Fibroblast of mammary gland (primary cell): ENCODE data around the gene RTN4IP1.

Source experiments
- DNase-seq: peaks from one replicate; pipeline ENCODE4 v3.0.0-alpha.2; 2010; ENCODE audit warnings: low read depth
- H3K4me3 ChIP-seq: 2 replicates; pipeline ENCODE4 v1.5.1; 2011; ENCODE audit warnings: low read depth, mild to moderate bottlenecking, low read length, moderate library complexity; ENCODE audit not compliant: control insufficient read depth
- TF ChIP-seq, protein P1 (sequence below): conservative IDR thresholded peaks from 2 replicates; pipeline ENCODE4 v1.5.1; 2011; ENCODE audit warnings: low read depth, low read length, inconsistent platforms; ENCODE audit not compliant: control insufficient read depth, insufficient read depth

RTN4IP1 gene

DNA sequence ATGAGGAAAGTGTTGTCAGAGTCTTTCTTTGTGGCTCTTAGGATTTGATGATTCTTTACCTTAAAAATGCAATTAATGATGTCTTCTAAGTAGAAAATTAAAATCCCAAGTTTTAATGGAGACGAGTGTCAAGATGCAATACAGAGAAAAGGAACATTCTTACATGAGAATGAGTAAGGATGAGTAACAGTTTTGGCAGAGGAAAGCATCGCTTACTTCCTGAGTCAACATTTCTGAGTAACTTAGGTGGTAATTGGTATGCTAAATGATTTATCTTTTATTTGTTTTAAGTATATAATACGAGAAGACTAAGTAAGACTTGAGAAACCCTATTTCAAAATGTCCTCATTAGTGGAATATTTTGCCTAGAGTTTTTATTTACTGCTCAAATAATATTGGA lies 101.3 kb downstream of the RTN4IP1 start:
- H3K4me3 ChIP-seq, result no peak overlapping the region

DNA sequence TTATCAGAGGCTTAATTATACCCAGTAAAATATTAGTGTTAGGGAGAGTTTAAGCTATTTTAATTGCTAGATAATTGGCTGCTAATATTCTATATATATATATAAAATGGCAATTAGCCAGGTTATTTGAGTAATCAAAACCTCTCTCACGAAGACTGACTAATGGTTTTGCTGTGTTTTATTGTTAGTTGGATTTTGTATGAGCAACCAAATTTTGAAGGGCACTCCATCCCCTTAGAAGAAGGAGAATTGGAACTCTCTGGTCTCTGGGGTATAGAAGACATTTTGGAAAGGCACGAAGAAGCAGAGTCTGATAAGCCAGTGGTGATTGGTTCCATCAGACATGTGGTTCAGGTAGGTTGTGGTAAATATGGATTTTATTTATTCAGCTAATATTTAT lies 102.2 kb downstream of the RTN4IP1 start:
- TF ChIP-seq, protein P1, sequence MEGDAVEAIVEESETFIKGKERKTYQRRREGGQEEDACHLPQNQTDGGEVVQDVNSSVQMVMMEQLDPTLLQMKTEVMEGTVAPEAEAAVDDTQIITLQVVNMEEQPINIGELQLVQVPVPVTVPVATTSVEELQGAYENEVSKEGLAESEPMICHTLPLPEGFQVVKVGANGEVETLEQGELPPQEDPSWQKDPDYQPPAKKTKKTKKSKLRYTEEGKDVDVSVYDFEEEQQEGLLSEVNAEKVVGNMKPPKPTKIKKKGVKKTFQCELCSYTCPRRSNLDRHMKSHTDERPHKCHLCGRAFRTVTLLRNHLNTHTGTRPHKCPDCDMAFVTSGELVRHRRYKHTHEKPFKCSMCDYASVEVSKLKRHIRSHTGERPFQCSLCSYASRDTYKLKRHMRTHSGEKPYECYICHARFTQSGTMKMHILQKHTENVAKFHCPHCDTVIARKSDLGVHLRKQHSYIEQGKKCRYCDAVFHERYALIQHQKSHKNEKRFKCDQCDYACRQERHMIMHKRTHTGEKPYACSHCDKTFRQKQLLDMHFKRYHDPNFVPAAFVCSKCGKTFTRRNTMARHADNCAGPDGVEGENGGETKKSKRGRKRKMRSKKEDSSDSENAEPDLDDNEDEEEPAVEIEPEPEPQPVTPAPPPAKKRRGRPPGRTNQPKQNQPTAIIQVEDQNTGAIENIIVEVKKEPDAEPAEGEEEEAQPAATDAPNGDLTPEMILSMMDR, result no peak
- DNase-seq, result peak; percentile 66
- H3K4me3 ChIP-seq, result no peak overlapping the region

More for the DNA sequence above, 101.3 kb downstream of the RTN4IP1 start:
- TF ChIP-seq, protein P1, result no peak
- peak; percentile 99 for DNase-seq

DNA sequence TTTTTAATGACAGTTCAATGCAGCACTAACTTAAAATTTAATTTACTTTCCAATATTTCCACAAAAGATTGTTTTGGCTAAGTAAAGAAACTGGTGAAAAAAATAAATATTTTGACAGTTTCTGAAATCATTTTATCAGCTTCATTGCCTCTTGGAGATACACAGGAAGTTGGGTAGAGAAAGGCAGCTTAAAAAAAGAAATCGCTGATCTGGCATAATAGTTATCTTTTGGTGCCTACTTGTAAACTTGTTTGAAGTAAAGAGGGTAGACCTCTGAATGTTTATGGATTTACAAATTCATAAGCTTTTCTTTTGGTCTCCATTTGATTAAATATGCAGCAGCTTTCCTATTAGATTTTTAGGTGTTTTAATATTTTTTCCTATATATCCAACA lies 103.4 kb downstream of the RTN4IP1 start:
- H3K4me3 ChIP-seq, result no peak overlapping the region
- TF ChIP-seq, protein P1, result no peak
- DNase-seq, result no peak

DNA sequence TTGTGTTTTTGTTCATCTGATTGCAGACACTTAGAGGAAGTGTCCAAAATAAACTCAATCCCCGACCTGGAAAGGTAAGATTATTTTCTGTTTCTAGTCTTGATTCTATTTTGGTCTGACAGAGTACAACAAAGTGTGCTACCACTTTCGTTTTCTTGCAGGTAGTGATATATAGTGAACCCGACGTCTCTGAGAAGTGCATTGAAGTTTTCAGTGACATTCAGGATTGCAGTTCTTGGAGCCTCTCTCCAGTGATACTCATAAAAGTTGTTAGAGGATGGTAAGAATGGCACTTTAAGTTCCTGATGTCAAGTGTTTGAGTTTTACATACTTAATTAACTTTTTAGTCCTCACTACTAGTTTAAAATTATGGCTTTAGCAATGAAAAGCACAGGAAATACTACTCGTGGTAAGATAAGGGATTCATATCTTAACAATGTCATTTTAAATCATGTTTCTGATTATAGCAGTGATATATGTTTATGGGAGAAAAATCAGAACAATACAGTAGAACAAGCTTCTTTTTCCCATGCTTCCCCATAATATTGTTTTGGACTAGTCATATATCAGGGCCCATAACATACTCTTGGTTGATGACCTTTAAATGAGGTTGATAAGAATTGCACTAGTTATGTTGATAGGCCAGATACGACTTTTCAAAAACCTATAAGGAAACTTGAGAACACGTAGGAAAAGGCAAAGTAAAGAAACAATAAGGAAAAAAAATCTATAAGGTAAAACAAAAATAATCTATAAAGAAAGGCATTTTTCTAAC lies 104.0 kb downstream of the RTN4IP1 start:
- DNase-seq, result no peak
- TF ChIP-seq, protein P1, result no peak
- H3K4me3 ChIP-seq, result no peak overlapping the region

DNA sequence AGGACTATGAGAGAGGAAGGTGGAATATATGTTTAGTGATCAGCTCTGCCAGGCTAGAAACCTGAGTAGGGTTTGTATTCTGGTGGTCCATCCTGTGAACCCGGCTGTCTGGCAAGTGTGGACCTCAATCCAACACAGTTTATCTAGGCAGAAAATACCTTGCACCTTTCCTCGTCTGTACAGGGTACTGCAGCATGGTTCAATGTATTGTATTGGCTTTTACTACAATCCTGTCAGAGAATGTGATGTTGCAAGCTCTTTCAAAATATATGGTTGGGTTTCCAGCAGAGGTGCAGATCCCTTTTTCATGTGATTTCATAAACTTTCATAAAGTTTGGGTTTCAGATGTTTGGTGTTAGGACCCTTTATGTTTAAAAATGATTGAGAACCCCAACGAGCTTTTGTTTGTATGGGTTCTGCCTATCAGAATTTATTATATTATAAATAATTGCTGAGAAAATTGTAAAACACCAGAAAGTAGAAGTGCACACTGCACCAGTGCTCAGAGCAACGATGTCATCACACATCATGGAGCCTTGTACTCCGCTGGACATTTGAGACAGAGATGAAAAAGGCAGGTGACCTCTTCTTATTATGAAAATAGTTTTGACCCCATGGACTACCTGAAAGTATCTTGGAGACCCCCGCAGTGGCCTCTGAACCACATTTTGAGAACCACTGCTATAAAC lies 106.6 kb downstream of the RTN4IP1 start:
- DNase-seq, result no peak
- TF ChIP-seq, protein P1, result no peak
- no peak overlapping the region for H3K4me3 ChIP-seq
